C4-2B (cell line): ENCODE data around the gene PLA2G4F.

Experiments used
- H3K27ac ChIP-seq: fragments of 450-650 bp; 2 replicates; pipeline ENCODE4 v1.5.1; 2017
- ZFX ChIP-seq: fragments of 450-650 bp; IDR thresholded peaks from 2 replicates; pipeline ENCODE4 v1.6.1; 2017
- TF ChIP-seq, protein P1 (sequence below): fragments of 450-650 bp; conservative IDR thresholded peaks from 2 replicates; pipeline ENCODE4 v1.5.1; 2017; ENCODE audit warnings: mild to moderate bottlenecking

The PLA2G4F gene

DNA sequence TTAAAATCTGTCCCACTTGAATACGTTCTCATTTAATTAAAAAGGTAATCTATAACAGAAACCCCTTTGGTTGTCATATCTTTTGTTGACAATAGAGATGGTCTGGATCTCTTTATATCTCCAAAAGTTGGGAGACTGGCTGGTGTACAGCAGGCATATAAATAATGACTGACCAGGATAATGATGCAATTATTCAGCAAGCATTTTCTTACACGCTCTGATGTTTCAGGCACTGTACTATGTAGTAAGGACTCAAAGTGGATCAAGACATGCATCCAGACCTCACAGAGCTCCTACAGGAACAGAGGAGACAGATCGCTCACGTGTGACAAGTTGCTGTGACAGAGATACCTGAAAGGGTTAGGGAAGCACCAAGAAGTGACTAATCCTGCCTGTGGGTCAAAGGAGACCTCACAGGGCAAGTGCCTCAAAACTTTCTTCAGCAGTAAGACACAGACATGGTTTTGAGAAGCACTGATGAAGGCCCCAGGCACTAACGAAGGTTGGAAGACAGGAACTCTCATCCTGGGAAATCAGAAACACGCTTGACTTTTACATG is 26.0 kb upstream of the PLA2G4F start:
- H3K27ac ChIP-seq = no peak overlapping the region
- TF ChIP-seq, protein P1, sequence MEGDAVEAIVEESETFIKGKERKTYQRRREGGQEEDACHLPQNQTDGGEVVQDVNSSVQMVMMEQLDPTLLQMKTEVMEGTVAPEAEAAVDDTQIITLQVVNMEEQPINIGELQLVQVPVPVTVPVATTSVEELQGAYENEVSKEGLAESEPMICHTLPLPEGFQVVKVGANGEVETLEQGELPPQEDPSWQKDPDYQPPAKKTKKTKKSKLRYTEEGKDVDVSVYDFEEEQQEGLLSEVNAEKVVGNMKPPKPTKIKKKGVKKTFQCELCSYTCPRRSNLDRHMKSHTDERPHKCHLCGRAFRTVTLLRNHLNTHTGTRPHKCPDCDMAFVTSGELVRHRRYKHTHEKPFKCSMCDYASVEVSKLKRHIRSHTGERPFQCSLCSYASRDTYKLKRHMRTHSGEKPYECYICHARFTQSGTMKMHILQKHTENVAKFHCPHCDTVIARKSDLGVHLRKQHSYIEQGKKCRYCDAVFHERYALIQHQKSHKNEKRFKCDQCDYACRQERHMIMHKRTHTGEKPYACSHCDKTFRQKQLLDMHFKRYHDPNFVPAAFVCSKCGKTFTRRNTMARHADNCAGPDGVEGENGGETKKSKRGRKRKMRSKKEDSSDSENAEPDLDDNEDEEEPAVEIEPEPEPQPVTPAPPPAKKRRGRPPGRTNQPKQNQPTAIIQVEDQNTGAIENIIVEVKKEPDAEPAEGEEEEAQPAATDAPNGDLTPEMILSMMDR = no peak

DNA sequence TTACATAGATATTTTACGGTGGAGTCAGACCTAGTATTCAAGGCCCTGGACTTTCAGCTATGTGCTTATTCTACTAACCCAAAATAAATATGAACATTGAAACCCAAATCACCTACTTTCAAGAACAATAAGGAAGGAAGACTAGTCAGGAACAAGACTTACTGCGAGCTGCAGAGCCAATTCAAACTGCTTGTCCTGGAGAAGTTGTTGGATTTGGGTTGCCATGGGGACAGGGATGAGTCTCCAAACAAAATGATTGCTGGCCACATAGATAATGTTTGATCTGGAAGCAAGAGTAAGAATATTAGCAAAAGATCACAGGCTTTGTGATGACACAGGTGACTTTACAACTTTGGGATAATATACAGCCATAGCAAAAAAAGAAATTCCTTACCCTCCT is 21.6 kb upstream of the PLA2G4F start:
- no peak overlapping the region for H3K27ac ChIP-seq
- TF ChIP-seq, protein P1 = no peak
- no peak for TF ChIP-seq ZFX

DNA sequence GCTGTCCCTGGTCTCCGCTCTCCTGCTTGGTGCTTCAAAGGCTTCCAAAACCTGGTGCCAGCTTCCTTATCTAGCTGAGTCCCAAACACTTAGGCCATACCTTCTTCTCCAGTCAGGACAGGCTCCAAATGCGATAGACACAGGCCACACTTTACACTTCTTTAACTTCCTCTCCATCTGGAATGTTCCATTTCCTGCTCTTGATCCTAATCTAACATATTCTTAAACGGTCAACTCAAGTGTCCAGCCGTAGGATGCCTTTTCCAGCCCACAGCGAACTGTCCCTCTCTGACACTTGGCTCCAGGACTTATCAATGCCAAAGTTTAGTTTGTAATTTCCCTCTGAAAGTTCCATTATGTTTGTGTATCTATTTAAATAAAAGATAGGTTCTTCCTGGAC is 19.2 kb upstream of the PLA2G4F start:
- peak overlapping the region; percentile 9; the same call in 1 of the 2 replicates for H3K27ac ChIP-seq
- no peak for TF ChIP-seq ZFX

DNA sequence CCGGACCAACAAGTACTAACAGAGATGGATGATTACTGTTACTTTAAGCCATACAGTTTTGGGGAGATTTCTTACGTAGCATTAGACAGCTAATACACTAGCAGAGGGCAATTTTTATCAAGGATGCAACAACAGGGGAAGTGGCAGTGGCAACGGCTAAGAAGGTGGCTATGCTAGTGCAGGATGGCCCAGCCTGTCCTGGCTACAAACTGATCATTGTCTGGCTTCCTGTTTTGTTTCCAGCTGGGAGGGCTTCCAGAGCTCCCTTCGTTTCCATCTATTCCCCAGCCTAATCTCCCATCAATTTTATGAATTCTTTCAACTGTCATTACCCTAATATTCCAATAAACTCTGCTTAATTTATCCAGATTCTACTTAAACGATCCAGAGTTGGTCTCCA is 16.0 kb upstream of the PLA2G4F start:
- no peak overlapping the region for H3K27ac ChIP-seq
- no peak for TF ChIP-seq ZFX
- TF ChIP-seq, protein P1 = no peak

DNA sequence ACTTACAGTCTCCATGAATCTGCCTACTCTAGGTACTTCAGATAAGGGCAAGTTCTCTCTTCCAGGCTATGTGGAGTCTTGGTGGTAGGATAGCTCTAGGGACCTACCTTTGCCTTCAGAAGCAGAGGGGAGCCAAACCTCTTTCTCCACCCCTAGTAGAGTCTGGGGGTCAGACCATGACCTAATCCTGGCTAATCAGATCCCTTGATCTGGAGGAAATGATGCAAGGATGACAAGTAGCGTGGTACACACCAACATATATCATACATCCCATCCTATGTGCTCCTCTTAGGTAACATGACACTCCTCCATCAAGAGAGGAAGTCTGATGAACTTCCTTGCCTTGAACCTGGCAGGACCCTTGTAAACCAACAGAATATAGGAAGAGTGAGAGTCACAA is 15.4 kb upstream of the PLA2G4F start:
- TF ChIP-seq, protein P1 = no peak
- no peak overlapping the region for H3K27ac ChIP-seq

DNA sequence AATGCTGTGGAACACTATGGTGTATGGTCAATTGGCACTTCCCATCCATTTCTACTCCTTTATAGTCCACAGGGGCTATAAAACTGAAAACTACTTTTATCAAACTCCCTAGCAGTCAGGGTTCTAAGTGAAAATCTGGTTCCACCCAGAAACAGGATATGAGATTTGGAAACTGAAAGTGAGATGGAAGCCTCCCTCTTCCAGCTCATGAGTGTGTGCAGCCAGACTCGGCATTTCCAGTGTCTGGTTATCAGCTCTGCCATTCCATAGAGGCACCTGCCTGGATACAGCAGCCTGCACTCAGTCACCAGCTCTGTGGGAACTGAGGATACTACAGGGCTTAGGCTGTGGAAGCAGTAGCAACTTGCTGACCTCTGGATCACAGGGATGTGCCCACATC is 14.7 kb upstream of the PLA2G4F start:
- TF ChIP-seq, protein P1 = no peak
- TF ChIP-seq ZFX = no peak
- H3K27ac ChIP-seq = no peak overlapping the region

DNA sequence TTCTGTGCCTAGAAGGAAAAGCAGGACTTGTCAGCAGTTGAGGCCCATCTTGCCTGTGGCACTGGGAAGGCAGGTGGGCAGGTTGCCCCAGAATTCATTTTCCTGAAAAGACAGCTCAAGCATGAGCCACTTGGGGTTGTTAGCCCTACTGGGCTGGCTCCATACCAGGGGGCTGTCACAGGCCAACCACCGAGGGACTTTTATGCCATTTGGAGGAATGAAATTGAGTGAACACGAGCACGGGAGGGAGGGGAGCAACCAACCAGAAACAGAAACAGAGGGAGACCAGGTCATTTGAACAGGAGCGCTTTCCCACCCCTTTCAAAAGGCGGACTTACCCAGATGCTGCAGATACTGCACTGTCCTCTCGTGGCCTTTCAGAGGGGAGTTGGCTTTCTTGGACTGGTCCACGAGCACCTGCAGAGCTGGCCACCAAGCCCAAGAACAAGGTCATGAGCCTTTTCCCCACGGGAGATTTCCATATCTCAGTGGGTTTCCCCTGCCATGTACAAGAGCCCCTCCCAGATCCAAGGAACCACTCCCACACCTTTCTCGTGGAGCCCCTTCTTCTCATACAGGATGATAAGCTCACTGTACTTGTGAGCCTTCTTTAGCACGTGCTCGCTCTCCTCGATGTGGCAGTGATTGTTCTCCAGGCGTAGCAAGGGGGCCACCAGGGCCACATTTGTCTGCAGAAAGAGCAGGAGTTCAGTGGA is 9.9 kb upstream of the PLA2G4F start:
- no peak for TF ChIP-seq ZFX
- TF ChIP-seq, protein P1 = no peak
- no peak overlapping the region for H3K27ac ChIP-seq

DNA sequence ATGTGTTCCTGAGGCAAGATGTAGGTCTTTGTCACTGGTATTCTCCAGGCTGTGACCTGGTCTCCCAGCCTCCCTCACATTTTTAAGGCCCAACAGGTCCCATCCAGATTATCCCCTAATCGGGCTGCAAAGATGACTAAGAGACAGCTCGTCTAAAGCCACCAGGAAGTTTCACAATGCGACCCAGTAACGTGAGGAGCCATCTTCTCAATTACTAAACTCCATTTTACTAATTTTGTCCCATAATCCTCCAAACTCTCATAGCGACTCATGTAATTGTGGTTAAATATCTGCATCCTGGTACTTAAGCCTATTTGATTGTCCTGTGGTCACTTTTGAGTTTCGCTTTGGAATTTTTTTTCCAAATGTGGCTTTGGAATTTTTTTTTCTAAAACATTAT is 8.7 kb upstream of the PLA2G4F start:
- H3K27ac ChIP-seq = no peak overlapping the region

More for the DNA sequence above, 8.7 kb upstream of the PLA2G4F start:
- TF ChIP-seq, protein P1 = no peak
- no peak for TF ChIP-seq ZFX
